Keratinocyte (primary cell): ENCODE results near the gene UTP14A. TPM values are rescaled to one million over a fixed set of nuclear protein-coding genes. Genes with fewer than 3 reads are reported as not detected.

Source experiments
- DNase-seq: peaks from one replicate; pipeline ENCODE4 v3.0.0-alpha.2; 2011; ENCODE audit warnings: low read depth, missing footprints, low spot score
- FAIRE-seq: peaks from 2 replicates; lab custom pipeline; 2011; peaks lifted over from hg19 to GRCh38; lab: Jason Lieb, UNC
- H2AFZ ChIP-seq: 2 replicates; pipeline ENCODE4 v1.6.0; 2012; ENCODE audit warnings: low read length, control low read depth, inconsistent platforms; ENCODE audit not compliant: control insufficient read depth
- H3K27ac ChIP-seq: 2 replicates; pipeline ENCODE4 v1.5.1; 2011; ENCODE audit warnings: low read length; ENCODE audit not compliant: control insufficient read depth, insufficient read depth
- H3K27me3 ChIP-seq: 3 replicates; pipeline ENCODE4 v1.6.0; 2011; ENCODE audit warnings: low read length; ENCODE audit not compliant: control insufficient read depth, insufficient read depth; ENCODE audit errors: extremely low read depth
- H3K36me3 ChIP-seq, 2 experiments: 2 replicates in 1 of 2; 3 replicates in 1 of 2; pipeline ENCODE4 v1.5.1; 2011; ENCODE audit warnings: low read length in 2 of 2, mild to moderate bottlenecking in 1 of 2; ENCODE audit not compliant: control insufficient read depth in 2 of 2, insufficient read depth in 2 of 2; ENCODE audit errors: extremely low read depth in 1 of 2
- H3K4me1 ChIP-seq: 3 replicates; pipeline ENCODE4 v1.5.1; 2011; ENCODE audit warnings: low read length; ENCODE audit not compliant: control insufficient read depth, insufficient read depth; ENCODE audit errors: extremely low read depth
- H3K4me2 ChIP-seq: 3 replicates; pipeline ENCODE4 v1.6.0; 2011; ENCODE audit warnings: low read depth, low read length; ENCODE audit not compliant: control insufficient read depth, insufficient read depth; ENCODE audit errors: extremely low read depth
- H3K4me3 ChIP-seq, 3 experiments: fragments of 200-600 bp in 1 of 3; sonication (generic) in 1 of 3; 2 replicates in 2 of 3; 3 replicates in 1 of 3; pipeline ENCODE4 v1.5.1; 2011 to 2016; ENCODE audit warnings: low read length in 3 of 3, mild to moderate bottlenecking in 3 of 3, control low read depth in 2 of 3, inconsistent platforms in 1 of 3, low read depth in 1 of 3, mixed read lengths in 1 of 3, mixed run types in 1 of 3, moderate library complexity in 1 of 3; ENCODE audit not compliant: control insufficient read depth in 2 of 3, insufficient read depth in 2 of 3; ENCODE audit errors: extremely low read depth in 1 of 3
- H3K79me2 ChIP-seq: 2 replicates; pipeline ENCODE4 v1.6.0; 2012; ENCODE audit warnings: low read length; ENCODE audit not compliant: control insufficient read depth, insufficient read depth
- H3K9ac ChIP-seq: 3 replicates; pipeline ENCODE4 v1.6.0; 2011; ENCODE audit warnings: low read length; ENCODE audit not compliant: control insufficient read depth, insufficient read depth; ENCODE audit errors: extremely low read depth
- H3K9me1 ChIP-seq: 3 replicates; pipeline ENCODE4 v1.6.0; 2011; ENCODE audit warnings: low read length; ENCODE audit not compliant: control insufficient read depth, insufficient read depth; ENCODE audit errors: extremely low read depth
- H3K9me3 ChIP-seq: 2 replicates; pipeline ENCODE4 v1.5.1; 2012; ENCODE audit warnings: low read depth, low read length; ENCODE audit not compliant: control insufficient read depth
- H4K20me1 ChIP-seq: 3 replicates; pipeline ENCODE4 v1.6.0; 2011; ENCODE audit warnings: low read length; ENCODE audit not compliant: control insufficient read depth, insufficient read depth; ENCODE audit errors: extremely low read depth
- CTCF ChIP-seq, 3 experiments: IDR thresholded peaks in 1 of 3; conservative IDR thresholded peaks in 1 of 3; optimal IDR thresholded peaks in 1 of 3; 2 replicates in 2 of 3; 3 replicates in 1 of 3; pipeline versions ENCODE3 to v1.5.1; 2011; ENCODE audit warnings: low read length in 3 of 3, mild to moderate bottlenecking in 3 of 3, moderate library complexity in 2 of 3, control low read depth in 1 of 3, inconsistent platforms in 1 of 3; ENCODE audit not compliant: insufficient read depth in 2 of 3; ENCODE audit errors: extremely low read depth in 1 of 3
- EZH2 ChIP-seq: IDR thresholded peaks from one replicate; pipeline ENCODE4 v1.6.1; 2012; ENCODE audit warnings: inconsistent platforms, mild to moderate bottlenecking, low read length, moderate library complexity
- dilution Hi-C: fragments of 300-500 bp; cut with MboI; formaldehyde crosslinking; loops from one replicate; pipeline ENCODE4 v1.7.0; 2020; ENCODE audit warnings: low sequenced_read_pairs; ENCODE audit not compliant: extremely low pct_ligation_motif_present
- polyA plus RNA-seq, 5 experiments: library from polyadenylated mRNA; depleted of rRNA in 3 of 5; stranded (reverse) in 3 of 5; stranded (forward) in 1 of 5; unstranded in 1 of 5; fragments of >200 nt; gene quantifications; 1 replicate in 1 of 5; 2 replicates in 3 of 5; 3 replicates in 1 of 5; pipeline versions ENCODE4 v1.2.1 to v1.2.3, GENCODE V29; 2011 to 2012; ENCODE audit warnings: missing spikeins in 2 of 5, low read depth in 1 of 5, low replicate concordance in 1 of 5

Gene UTP14A
- polyA plus RNA-seq, 1 donor (not counting 4 experiments of a cell fraction or from before 2014, with no cell fraction given): 30.6 TPM

- peaks cover under 1% of the 10 kb centered on the region for H3K27me3 ChIP-seq
- H3K4me3 ChIP-seq: no peak overlapping the region
- no peaks in the 10 kb centered on the region for H3K9me1 ChIP-seq
- H3K27ac ChIP-seq: no peak overlapping the region
- dilution Hi-C loops: no loop called here
- peak overlapping the region; percentile 44 for H3K4me2 ChIP-seq
- TF ChIP-seq CTCF (optimal IDR thresholded peaks at IDR 0.05 in 1 of 3, IDR thresholded peaks at IDR 0.05 in 1 of 3, conservative IDR thresholded peaks at IDR 0.05 in 1 of 3; ENCODE audit: extremely low read depth in 1 of 3, insufficient read depth in 2 of 3, low read length in 3 of 3): no peak
- no peak for TF ChIP-seq EZH2
- H3K36me3 ChIP-seq: no peaks in the 10 kb centered on the region
- H4K20me1 ChIP-seq: no peaks in the 10 kb centered on the region
- H3K79me2 ChIP-seq: no peaks in the 10 kb centered on the region
- no peak overlapping the region for H3K9ac ChIP-seq
- no peak for FAIRE-seq
- no peaks in the 10 kb centered on the region for H3K9me3 ChIP-seq
- peak; percentile 11 for DNase-seq
- H3K4me1 ChIP-seq: peaks cover 20% of the 10 kb centered on the region
- H2AFZ ChIP-seq: no peak overlapping the region
Observed at GRCh38 chrX:129961180-129962083, 55.5 kb downstream of the UTP14A start.

GRCh38 chrX:129963729-129964128 lies 57.8 kb downstream of the UTP14A start:
- no peak overlapping the region for H3K27ac ChIP-seq
- no peaks in the 10 kb centered on the region for H3K36me3 ChIP-seq
- H4K20me1 ChIP-seq: no peaks in the 10 kb centered on the region
- FAIRE-seq (no peak), DNase-seq (no peak)
- H3K9me3 ChIP-seq: no peaks in the 10 kb centered on the region
- H3K79me2 ChIP-seq: no peaks in the 10 kb centered on the region
- no peaks in the 10 kb centered on the region for H3K27me3 ChIP-seq
- H3K4me2 ChIP-seq: no peak overlapping the region
- TF ChIP-seq CTCF (optimal IDR thresholded peaks at IDR 0.05 in 1 of 3, IDR thresholded peaks at IDR 0.05 in 1 of 3, conservative IDR thresholded peaks at IDR 0.05 in 1 of 3; ENCODE audit: extremely low read depth in 1 of 3, insufficient read depth in 2 of 3, low read length in 3 of 3): no peak
- no peak for TF ChIP-seq EZH2
- dilution Hi-C loops: no loop called here
- no peak overlapping the region for H3K9ac ChIP-seq
- H3K4me1 ChIP-seq: peaks cover 17% of the 10 kb centered on the region
- H3K9me1 ChIP-seq: no peaks in the 10 kb centered on the region
- no peak overlapping the region for H2AFZ ChIP-seq
- H3K4me3 ChIP-seq: no peak overlapping the region
